Non-pigmented ciliary epithelial cell (primary cell): ENCODE results near the gene C7orf33.

Experiments
- DNase-seq: peaks from one replicate; pipeline ENCODE4 v3.0.0-alpha.2; 2010; ENCODE audit warnings: low read depth

Gene C7orf33

DNA sequence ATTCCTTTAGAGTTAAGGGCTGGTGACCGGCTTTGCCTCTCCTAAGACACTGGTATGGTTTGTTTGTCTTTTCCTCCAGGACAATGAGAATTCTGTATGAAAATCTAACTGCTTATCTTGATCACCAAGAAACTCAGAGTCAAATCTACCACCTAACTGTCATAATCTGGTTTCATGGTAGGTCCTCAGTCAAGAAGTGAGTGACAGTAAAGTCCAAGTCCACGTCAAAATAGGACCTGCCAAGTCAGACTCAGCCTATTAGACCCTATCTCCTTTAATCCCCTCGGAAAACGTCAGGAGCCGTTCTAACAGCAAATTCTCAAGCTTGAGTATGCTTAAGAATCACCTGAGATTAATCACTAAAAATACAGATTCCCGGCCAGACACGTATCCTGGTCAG, 37.4 kb downstream of the C7orf33 start:
- no peak for DNase-seq

DNA sequence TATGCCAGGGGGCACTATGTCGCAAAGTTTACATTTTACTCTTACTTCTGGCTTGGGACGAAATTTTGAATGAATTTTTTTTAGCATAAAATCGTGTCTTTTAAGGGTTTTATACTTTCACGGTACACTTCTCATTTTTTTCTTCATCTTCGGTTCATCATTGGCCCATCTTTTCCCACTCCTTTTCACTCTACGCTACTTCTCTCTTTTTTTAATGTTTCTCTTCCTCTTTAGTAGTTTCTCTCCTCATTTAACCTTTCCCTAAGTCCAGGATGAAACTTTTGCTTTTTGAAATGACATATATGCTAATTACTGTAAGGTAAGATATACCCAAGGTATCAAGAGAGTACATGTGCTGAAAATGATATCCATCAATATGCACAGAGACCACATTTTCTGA, 39.5 kb downstream of the C7orf33 start:
- no peak for DNase-seq

GRCh38 chr7:148633761-148634160, 43.2 kb downstream of the C7orf33 start:
- no peak for DNase-seq

GRCh38 chr7:148637094-148637493, 46.5 kb downstream of the C7orf33 start:
- DNase-seq, result no peak

GRCh38 chr7:148645898-148646297, 55.3 kb downstream of the C7orf33 start:
- DNase-seq, result no peak

GRCh38 chr7:148650232-148650858, 59.8 kb downstream of the C7orf33 start:
- no peak for DNase-seq

GRCh38 chr7:148652773-148653172, 62.2 kb downstream of the C7orf33 start:
- no peak for DNase-seq

- DNase-seq, result no peak
Observed at GRCh38 chr7:148657929-148658328, 67.4 kb downstream of the C7orf33 start.

DNA sequence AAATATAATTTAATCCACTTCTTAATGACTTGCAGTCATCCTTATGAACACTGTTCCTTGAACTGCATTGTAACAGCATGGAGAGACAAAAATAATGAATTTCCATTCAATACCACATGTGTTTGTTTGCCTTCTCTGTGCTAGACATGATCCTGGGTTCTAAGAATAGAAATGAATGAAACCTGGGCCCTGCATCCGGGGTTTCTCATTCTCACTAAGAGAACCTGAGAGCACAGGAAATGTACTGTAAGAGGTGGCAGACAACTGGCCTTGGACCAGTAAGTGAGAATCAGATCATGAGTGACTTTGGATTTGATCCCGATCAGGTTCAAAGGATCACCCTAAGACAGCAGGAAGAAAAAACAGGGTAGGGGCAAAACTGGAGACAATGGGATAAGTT, 70.9 kb downstream of the C7orf33 start:
- DNase-seq, result no peak

- DNase-seq, result no peak
Observed at GRCh38 chr7:148662646-148663045, 72.1 kb downstream of the C7orf33 start.

GRCh38 chr7:148664324-148664723, 73.8 kb downstream of the C7orf33 start:
- DNase-seq, result no peak

GRCh38 chr7:148665221-148665620, 74.7 kb downstream of the C7orf33 start:
- no peak for DNase-seq
